GM12878 (cell line): ENCODE results near the gene TMEM18. TPM values are rescaled to one million over a fixed set of nuclear protein-coding genes. Genes with fewer than 3 reads are reported as not detected.

Source experiments
- ATAC-seq: fragments of 200-7000 bp; cut with Tn5 transposase; 3 replicates; pipeline ENCODE4 v1.9.1; 2020; ENCODE audit warnings: mild to moderate bottlenecking, moderate library complexity
- BruUV-seq: library from RNA; stranded (reverse); fragments of 400-500 nt; replicated peaks from 2 replicates; lab custom pipeline; 2021; lab: Mats Ljungman, UMichigan
- CTCF ChIA-PET: fragments of 300-600 bp; sonication (Branson Sonifier 250); formaldehyde crosslinking; extraction: SDS; loops from one replicate; lab custom pipeline; 2021; ENCODE audit warnings: inconsistent platforms; lab: Yijun Ruan, JAX
- POLR2A ChIA-PET: fragments of 350-600 bp; formaldehyde crosslinking; extraction: SDS; loops from one replicate; lab custom pipeline; 2021; ENCODE audit warnings: inconsistent platforms; lab: Charles Lee
- RAD21 ChIA-PET: fragments of 300-600 bp; sonication (Branson Sonifier 250); formaldehyde crosslinking; loops from one replicate; lab custom pipeline; 2023; ENCODE audit warnings: antibody characterized with exemption; ENCODE audit not compliant: unreplicated experiment; lab: Charles Lee
- SMC1A ChIA-PET: fragments of 300-600 bp; sonication (Branson Sonifier 250); formaldehyde crosslinking; loops from one replicate; lab custom pipeline; 2023; ENCODE audit not compliant: unreplicated experiment, uncharacterized antibody; lab: Charles Lee
- DNase-seq: peaks from one replicate; pipeline ENCODE4 v3.0.0-alpha.2; 2011; ENCODE audit warnings: low read depth, low spot score
- FAIRE-seq: peaks from 3 replicates; lab custom pipeline; 2011; peaks lifted over from hg19 to GRCh38; lab: Jason Lieb, UNC
- H2AFZ ChIP-seq: 2 replicates; pipeline ENCODE4 v1.6.0; 2011; ENCODE audit warnings: low read depth, low read length, control low read depth; ENCODE audit not compliant: control insufficient read depth
- H3K27ac ChIP-seq: 2 replicates; pipeline ENCODE4 v1.5.1; 2011; ENCODE audit warnings: control low read depth; ENCODE audit not compliant: control insufficient read depth, insufficient read depth
- H3K27me3 ChIP-seq, 2 experiments: replicated peaks in 1 of 2; 2 replicates each; pipeline versions ENCODE4 v1.6.0 to v1.6.1; 2011; ENCODE audit warnings: low read length in 1 of 2; ENCODE audit not compliant: control insufficient read depth in 2 of 2, insufficient read depth in 2 of 2
- H3K36me3 ChIP-seq, 2 experiments: 2 replicates each; pipeline ENCODE4 v1.5.1; 2011; ENCODE audit warnings: low read length in 1 of 2; ENCODE audit not compliant: control insufficient read depth in 2 of 2, insufficient read depth in 2 of 2
- H3K4me1 ChIP-seq: 2 replicates; pipeline ENCODE4 v1.6.1; 2011; ENCODE audit warnings: mild to moderate bottlenecking, low read length, moderate library complexity, mixed read lengths; ENCODE audit not compliant: control insufficient read depth, insufficient read depth
- H3K4me2 ChIP-seq: 2 replicates; pipeline ENCODE4 v1.6.0; 2011; ENCODE audit warnings: control low read depth; ENCODE audit not compliant: control insufficient read depth, insufficient read depth
- H3K4me3 ChIP-seq: fragments of 200-600 bp; sonication (generic); 2 replicates; pipeline ENCODE4 v1.5.1; 2016
- H3K79me2 ChIP-seq: 2 replicates; pipeline ENCODE4 v1.6.0; 2011; ENCODE audit warnings: low read length; ENCODE audit not compliant: control insufficient read depth, insufficient read depth
- H3K9ac ChIP-seq: 2 replicates; pipeline ENCODE4 v1.8.0; 2011; ENCODE audit warnings: low read length, control low read depth, mixed read lengths; ENCODE audit not compliant: control insufficient read depth, insufficient read depth
- H3K9me3 ChIP-seq: replicated peaks from 3 replicates; pipeline ENCODE4 v1.5.1; 2011; ENCODE audit warnings: mild to moderate bottlenecking, low read length; ENCODE audit not compliant: control insufficient read depth, insufficient read depth
- H4K20me1 ChIP-seq: 2 replicates; pipeline ENCODE4 v1.6.0; 2011; ENCODE audit not compliant: control insufficient read depth, insufficient read depth
- BRCA1 ChIP-seq: IDR thresholded peaks from 2 replicates; pipeline ENCODE4 v1.6.1; 2011; ENCODE audit warnings: low read depth, low read length, improper control_type of control experiment
- CEBPB ChIP-seq, 2 experiments: fragments of 150-350 bp in 1 of 2; IDR thresholded peaks; 2 replicates each; pipeline ENCODE4 v1.6.1; 2012 to 2014; ENCODE audit warnings: low read depth in 2 of 2, low read length in 2 of 2, borderline replicate concordance in 1 of 2, inconsistent platforms in 1 of 2
- CHD4 ChIP-seq: fragments of 200-600 bp; sonication (generic); IDR thresholded peaks from 2 replicates; pipeline ENCODE4 v1.6.1; 2016; ENCODE audit warnings: mild to moderate bottlenecking
- MEF2B ChIP-seq: fragments of 450-650 bp; IDR thresholded peaks from 2 replicates; pipeline ENCODE4 v1.6.1; 2018; ENCODE audit warnings: mild to moderate bottlenecking, moderate library complexity; ENCODE audit not compliant: partially characterized antibody, poor library complexity, severe bottlenecking
- RAD21 ChIP-seq: IDR thresholded peaks from 2 replicates; pipeline ENCODE4 v1.6.1; 2011; ENCODE audit warnings: mild to moderate bottlenecking, low read depth, low read length, moderate library complexity; ENCODE audit not compliant: insufficient read depth
- WGBS: methylation state at CpG from one replicate; pipeline ENCODE4 v1.1.6; 2016; ENCODE audit warnings: low lambda C conversion rate; ENCODE audit not compliant: insufficient replicate concordance, insufficient coverage; ENCODE audit errors: missing lambda C conversion rate; 5-methylcytosine and 5-hydroxymethylcytosine counted together
- in situ Hi-C: fragments of 300-500 bp; cut with MboI; formaldehyde crosslinking; loops from 9 replicates; pipeline ENCODE4 v1.14.3; 2018; ENCODE audit warnings: mixed read lengths
- intact Hi-C: fragments of 100-400 bp; cut with micrococcal nuclease; formaldehyde crosslinking; loops from one replicate; pipeline ENCODE4 v1.14.2; 2022; ENCODE audit not compliant: unreplicated experiment
- polyA plus RNA-seq, 11 experiments: library from polyadenylated mRNA; depleted of rRNA in 4 of 11; unstranded in 6 of 11; stranded (reverse) in 5 of 11; fragments of >200 nt; fragmentation: Nextera tagmentation in 4 of 11; fragmentation: Illumina TruSeq in 1 of 11; extraction: Ambion mirVana in 4 of 11; extraction: Trizol in 1 of 11; gene quantifications; 1 replicate in 1 of 11; 2 replicates in 10 of 11; pipeline versions ENCODE4 v1.2.1 to v1.2.3, GENCODE V29; 2011 to 2016; ENCODE audit warnings: inconsistent platforms in 2 of 11, missing spikeins in 2 of 11, low read depth in 1 of 11
- total RNA-seq, 4 experiments: library from RNA; depleted of rRNA in 3 of 4; stranded (reverse); fragments of >200 nt in 3 of 4; fragmentation: Illumina TruSeq in 1 of 4; extraction: Trizol in 1 of 4; gene quantifications; 2 replicates each; pipeline versions ENCODE4 v1.2.1 to v1.2.3, GENCODE V29; 2013 to 2021
- TF ChIP-seq, protein P1 (sequence below): IDR thresholded peaks from 2 replicates; pipeline ENCODE4 v1.6.1; 2012; ENCODE audit warnings: mild to moderate bottlenecking, low read depth, low read length

TMEM18 gene
- total and polyA plus RNA-seq, 10 of the 15 experiments (the other 5 are each of a cell fraction or from before 2014, with no cell fraction given) = 11.2 to 56.3 (median 26.0) TPM

DNA sequence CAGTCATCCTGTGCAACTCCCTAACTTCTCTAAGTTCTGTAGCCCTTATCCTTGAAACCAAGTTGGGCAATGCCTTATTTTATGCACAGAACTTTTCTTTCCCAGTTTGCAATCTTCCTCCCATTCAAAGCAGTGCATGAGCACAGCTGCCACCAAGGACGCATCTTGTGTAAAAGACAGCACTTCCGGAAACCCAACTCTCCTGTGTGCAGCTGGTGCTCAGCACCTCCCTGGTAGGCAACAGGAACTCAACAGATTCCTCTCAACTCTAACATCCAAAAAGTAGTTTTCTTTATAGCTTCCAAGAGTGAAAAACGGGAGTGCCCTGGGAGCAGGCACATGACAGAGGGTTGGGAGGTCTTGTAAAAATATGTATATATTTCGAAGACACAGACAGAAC is 2.2 kb downstream of the TMEM18 start (continued):
- TF ChIP-seq, protein P1, sequence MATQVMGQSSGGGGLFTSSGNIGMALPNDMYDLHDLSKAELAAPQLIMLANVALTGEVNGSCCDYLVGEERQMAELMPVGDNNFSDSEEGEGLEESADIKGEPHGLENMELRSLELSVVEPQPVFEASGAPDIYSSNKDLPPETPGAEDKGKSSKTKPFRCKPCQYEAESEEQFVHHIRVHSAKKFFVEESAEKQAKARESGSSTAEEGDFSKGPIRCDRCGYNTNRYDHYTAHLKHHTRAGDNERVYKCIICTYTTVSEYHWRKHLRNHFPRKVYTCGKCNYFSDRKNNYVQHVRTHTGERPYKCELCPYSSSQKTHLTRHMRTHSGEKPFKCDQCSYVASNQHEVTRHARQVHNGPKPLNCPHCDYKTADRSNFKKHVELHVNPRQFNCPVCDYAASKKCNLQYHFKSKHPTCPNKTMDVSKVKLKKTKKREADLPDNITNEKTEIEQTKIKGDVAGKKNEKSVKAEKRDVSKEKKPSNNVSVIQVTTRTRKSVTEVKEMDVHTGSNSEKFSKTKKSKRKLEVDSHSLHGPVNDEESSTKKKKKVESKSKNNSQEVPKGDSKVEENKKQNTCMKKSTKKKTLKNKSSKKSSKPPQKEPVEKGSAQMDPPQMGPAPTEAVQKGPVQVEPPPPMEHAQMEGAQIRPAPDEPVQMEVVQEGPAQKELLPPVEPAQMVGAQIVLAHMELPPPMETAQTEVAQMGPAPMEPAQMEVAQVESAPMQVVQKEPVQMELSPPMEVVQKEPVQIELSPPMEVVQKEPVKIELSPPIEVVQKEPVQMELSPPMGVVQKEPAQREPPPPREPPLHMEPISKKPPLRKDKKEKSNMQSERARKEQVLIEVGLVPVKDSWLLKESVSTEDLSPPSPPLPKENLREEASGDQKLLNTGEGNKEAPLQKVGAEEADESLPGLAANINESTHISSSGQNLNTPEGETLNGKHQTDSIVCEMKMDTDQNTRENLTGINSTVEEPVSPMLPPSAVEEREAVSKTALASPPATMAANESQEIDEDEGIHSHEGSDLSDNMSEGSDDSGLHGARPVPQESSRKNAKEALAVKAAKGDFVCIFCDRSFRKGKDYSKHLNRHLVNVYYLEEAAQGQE = no peak
- TF ChIP-seq CHD4 (no peak), RAD21 (no peak), BRCA1 (no peak)

DNA sequence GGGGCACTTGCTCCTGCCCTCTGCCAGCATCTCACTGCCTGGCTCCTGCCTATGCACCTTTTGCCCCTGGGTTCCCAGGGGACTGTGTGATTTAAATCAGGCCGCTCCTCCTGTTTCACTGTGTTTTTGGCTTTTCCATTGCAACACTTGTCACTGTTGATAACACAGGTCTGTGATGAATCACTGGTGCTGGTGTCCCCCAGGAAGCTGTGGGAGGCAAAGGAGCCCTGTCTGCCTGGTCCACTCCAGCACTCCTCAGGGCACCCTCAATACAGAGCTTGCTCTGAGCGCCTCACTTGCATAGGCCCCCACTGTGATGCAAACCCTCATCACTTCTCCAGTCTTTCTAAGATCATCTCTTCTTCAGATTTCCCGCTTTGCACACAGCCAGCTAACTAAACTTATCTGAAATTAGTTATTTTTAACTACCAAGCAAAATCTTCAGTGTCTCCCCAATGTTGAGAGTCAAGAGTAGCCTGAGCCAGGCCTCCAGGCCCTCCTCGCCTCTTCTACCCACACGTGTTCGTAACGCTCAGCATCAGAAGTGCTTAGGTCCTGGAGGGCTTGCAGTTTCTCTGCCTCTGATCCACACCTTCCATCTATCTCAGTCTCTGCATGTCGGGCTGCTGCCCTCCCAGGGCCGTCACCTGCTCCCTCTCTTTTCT is 2.8 kb downstream of the TMEM18 start:
- no peak for ATAC-seq
- Histone ChIP-seq H2AFZ (no peak overlapping the region), H3K4me2 (peak overlapping the region; percentile 17), H4K20me1 (0 out of 2 replicates have a peak, but pooled peaks cover 6% of the 10 kb centered on the region), H3K79me2 (peaks cover 24% of the 10 kb centered on the region), H3K9me3 (no peaks in the 10 kb centered on the region; the same call in 2 of the 3 replicates), H3K36me3 (peaks cover 11 to 17% of the 10 kb centered on the region in 2 experiments; a peak in 3 of 4 replicates), H3K4me1 (peaks cover 10% of the 10 kb centered on the region), H3K27ac (peak overlapping the region; percentile 10; the same call in 1 of the 2 replicates), H3K27me3 (no peaks in the 10 kb centered on the region), H3K4me3 (no peak overlapping the region), H3K9ac (peak overlapping the region; percentile 34; the same call in 1 of the 2 replicates)
- 38% methylated on average over 9 of the region's 9 CpGs for WGBS
- intact Hi-C loops (no loop called here), in situ Hi-C loops (no loop called here)
- ChIA-PET SMC1A (interaction anchor here (0.9 kb wide), 1 partner anchor 21 kb away, joined by 4 read pairs; no protein-coding TSS in a partner anchor), RAD21 (no interaction called here), CTCF (no interaction called here), POLR2A (no interaction called here)
- TF ChIP-seq MEF2B (peak; percentile 18), CEBPB (IDR thresholded peaks at IDR 0.05; ENCODE audit: borderline replicate concordance in 1 of 2, low read depth in 2 of 2, low read length in 2 of 2) (no peak)
- no peak for FAIRE-seq
- no TSS peak for BruUV-seq
- DNase-seq = no peak
